Suprapubic skin (tissue), 4 donors: ENCODE measurements around the gene LMX1B. TPM values are rescaled to one million over a fixed set of nuclear protein-coding genes. Genes with fewer than 3 reads are reported as not detected.

Experiments
- DNase-seq, 2 donors: peaks; one replicate each; pipeline ENCODE4 v3.0.0-alpha.2; 2019; ENCODE audit warnings: low spot score in 2 of 2
- H3K27ac ChIP-seq: fragments of 200-600 bp; sonication (generic); one replicate; pipeline ENCODE4 v1.5.1; 2019
- H3K27me3 ChIP-seq: fragments of 200-600 bp; sonication (generic); one replicate; pipeline ENCODE4 v1.5.1; 2019
- H3K36me3 ChIP-seq: fragments of 200-600 bp; sonication (generic); one replicate; pipeline ENCODE4 v1.5.1; 2019
- H3K4me1 ChIP-seq: fragments of 200-600 bp; sonication (generic); one replicate; pipeline ENCODE4 v1.5.1; 2019
- H3K4me3 ChIP-seq: fragments of 200-600 bp; sonication (generic); one replicate; pipeline ENCODE4 v1.5.1; 2019; ENCODE audit warnings: mild to moderate bottlenecking
- H3K9me3 ChIP-seq: fragments of 200-600 bp; sonication (generic); one replicate; pipeline ENCODE4 v1.5.1; 2019
- EP300 ChIP-seq: sonication (generic); formaldehyde crosslinking; IDR thresholded peaks from one replicate; pipeline ENCODE4 v1.6.1; 2017; ENCODE audit warnings: antibody characterized with exemption
- POLR2A ChIP-seq, 2 donors: fragments of 450-650 bp; IDR thresholded peaks; one replicate each; pipeline ENCODE4 v1.6.1; 2017; ENCODE audit warnings: antibody characterized with exemption in 2 of 2, mild to moderate bottlenecking in 2 of 2, moderate library complexity in 2 of 2
- POLR2AphosphoS5 ChIP-seq, 3 donors: sonication (generic); formaldehyde crosslinking; IDR thresholded peaks; one replicate each; pipeline ENCODE4 v1.6.1; 2017; ENCODE audit warnings: antibody characterized with exemption in 3 of 3
- WGBS: methylation state at CpG from one replicate; pipeline ENCODE4 v1.1.5; 2018; 5-methylcytosine and 5-hydroxymethylcytosine counted together
- total RNA-seq, 4 donors: library from RNA; depleted of rRNA; stranded (reverse); fragments of >200 nt; gene quantifications; one replicate each; pipeline ENCODE4 v1.1.0, GENCODE V29; 2016
- TF ChIP-seq, protein P1 (sequence below), 2 donors: fragments of 200-600 bp in 1 of 2; fragments of 450-650 bp in 1 of 2; sonication (generic) in 1 of 2; IDR thresholded peaks; one replicate each; pipeline ENCODE4 v1.5.1; 2016 to 2019; ENCODE audit warnings: antibody characterized with exemption in 2 of 2, mild to moderate bottlenecking in 1 of 2, moderate library complexity in 1 of 2

The LMX1B gene
- total RNA-seq, 4 donors from 2014 or later = 2.4 to 7.8 (median 5.7) TPM

DNA sequence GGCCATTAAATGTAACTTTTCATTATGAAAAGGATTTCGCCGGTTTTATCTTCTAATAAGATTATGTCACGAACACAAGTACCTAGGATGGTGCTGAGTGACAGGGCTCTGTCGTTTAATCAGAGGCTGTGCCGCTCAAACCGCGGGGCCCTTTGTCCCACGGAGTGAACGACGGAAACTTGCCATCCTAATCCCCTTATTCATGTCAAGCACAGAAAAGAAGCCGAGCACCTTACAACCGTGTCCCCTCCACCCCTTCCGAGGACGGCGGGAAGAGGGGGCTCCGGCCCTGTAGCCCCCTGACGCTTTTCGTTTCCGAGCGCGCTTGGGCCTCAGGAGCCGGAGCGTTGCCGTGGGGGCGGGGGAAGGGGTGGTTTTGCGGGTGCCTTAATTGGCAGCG is 11.2 kb downstream of the LMX1B start:
- Histone ChIP-seq H3K36me3 (no peaks in the 10 kb centered on the region), H3K27ac (no peak overlapping the region), H3K9me3 (no peaks in the 10 kb centered on the region), H3K4me3 (no peak overlapping the region), H3K27me3 (peaks cover 89% of the 10 kb centered on the region), H3K4me1 (peaks cover 11% of the 10 kb centered on the region)
- 75% methylated on average over 25 of the region's 27 CpGs for WGBS
- DNase-seq = no peak
- no peak for TF ChIP-seq POLR2A (IDR thresholded peaks at IDR 0.05)
- TF ChIP-seq, protein P1, sequence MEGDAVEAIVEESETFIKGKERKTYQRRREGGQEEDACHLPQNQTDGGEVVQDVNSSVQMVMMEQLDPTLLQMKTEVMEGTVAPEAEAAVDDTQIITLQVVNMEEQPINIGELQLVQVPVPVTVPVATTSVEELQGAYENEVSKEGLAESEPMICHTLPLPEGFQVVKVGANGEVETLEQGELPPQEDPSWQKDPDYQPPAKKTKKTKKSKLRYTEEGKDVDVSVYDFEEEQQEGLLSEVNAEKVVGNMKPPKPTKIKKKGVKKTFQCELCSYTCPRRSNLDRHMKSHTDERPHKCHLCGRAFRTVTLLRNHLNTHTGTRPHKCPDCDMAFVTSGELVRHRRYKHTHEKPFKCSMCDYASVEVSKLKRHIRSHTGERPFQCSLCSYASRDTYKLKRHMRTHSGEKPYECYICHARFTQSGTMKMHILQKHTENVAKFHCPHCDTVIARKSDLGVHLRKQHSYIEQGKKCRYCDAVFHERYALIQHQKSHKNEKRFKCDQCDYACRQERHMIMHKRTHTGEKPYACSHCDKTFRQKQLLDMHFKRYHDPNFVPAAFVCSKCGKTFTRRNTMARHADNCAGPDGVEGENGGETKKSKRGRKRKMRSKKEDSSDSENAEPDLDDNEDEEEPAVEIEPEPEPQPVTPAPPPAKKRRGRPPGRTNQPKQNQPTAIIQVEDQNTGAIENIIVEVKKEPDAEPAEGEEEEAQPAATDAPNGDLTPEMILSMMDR (IDR thresholded peaks at IDR 0.05) = no peak

DNA sequence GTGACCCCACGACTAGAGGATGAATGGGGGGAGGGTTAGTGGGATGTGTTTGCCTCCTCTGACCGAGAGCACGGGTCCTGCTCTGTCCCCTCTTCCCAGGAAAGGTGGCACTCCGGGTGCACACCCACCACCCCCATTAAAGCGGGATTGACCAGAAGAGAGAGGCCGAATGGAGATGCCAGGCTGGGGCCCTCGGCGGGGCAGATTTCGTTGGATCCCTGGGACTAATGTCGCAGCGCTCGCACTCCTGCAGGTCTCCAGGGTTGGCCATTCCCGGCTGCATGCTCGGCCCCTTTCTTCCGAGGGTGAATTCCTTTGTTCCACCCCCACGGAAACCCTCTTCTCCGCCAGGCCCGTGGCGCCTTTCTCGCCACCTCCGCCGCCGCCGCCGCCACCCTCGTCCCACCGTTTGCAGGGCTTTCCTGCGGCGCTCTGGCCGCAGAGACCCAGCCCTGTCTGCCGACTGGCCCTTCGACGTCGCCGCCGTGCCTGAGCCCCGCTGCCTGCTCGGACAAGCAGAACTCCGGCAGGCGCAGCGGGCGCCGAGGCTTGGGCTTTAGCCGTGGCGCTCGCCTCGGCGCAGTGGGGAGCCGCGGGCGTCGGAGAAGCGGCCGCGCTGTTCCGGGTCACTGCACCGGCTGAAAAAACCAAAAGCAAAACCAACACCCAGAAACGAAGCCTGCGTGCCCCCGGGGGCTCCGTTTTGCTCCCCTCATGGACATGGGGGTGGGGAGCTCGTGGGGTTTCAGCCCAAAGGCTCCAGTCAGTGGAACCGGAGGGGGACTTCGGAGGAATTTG is 11.8 kb downstream of the LMX1B start:
- Histone ChIP-seq H3K9me3 (no peaks in the 10 kb centered on the region), H3K36me3 (no peaks in the 10 kb centered on the region), H3K4me1 (peaks cover 11% of the 10 kb centered on the region), H3K27me3 (peaks cover 88% of the 10 kb centered on the region), H3K27ac (no peak overlapping the region), H3K4me3 (peak overlapping the region; percentile 32)
- 66% methylated on average over 41 of the region's 64 CpGs for WGBS
- no peak for DNase-seq
- TF ChIP-seq, protein P1 (IDR thresholded peaks at IDR 0.05) = no peak
- TF ChIP-seq POLR2AphosphoS5 (IDR thresholded peaks at IDR 0.05) (no peak), POLR2A (IDR thresholded peaks at IDR 0.05) (no peak), EP300 (no peak)

DNA sequence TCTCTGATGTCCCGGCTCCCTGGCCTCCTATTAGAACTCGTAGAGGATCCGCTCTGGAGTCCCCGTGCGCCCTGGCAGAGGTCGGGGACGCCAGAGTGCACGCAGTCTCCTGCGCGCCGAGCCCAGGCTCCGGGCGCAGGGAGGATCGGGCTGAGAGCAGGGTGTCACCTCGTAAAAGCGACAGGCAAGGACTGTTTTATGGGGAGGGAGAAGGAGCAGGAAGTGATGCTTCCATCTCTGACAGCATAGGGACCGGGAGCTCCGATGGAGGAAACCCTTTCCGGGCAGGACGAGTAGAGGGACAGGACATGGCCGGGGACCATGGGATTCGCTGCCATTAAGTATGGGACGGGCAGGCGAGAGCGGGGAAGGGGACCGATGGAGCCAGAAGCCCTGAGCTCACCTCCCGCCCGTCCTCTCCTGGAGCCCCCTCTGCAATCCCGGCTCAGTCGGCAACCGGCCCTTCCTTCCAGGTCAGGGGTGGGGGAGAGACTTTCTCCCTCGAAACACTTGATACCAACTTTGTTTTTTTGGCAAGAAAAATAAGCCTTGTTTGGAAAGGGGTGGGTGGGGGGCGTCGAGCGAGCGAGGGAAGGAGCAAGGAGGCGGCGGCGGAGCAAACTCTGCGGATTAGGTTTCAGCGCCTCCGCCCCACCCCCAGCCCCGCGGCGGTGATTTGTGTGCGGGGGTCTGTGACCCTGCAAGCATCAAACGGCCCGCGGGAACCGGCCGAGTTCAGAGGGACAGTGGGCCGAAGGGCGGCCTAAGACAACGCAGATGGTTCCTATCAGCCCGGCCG is 12.6 kb downstream of the LMX1B start:
- peak overlapping the region; percentile 32 for H3K4me3 ChIP-seq
- TF ChIP-seq, protein P1 (IDR thresholded peaks at IDR 0.05) = no peak
- TF ChIP-seq POLR2A (IDR thresholded peaks at IDR 0.05) = no peak
- no peak for TF ChIP-seq EP300
- TF ChIP-seq POLR2AphosphoS5 (IDR thresholded peaks at IDR 0.05) = no peak
- H3K9me3 ChIP-seq = no peaks in the 10 kb centered on the region
- DNase-seq = no peak
- no peak overlapping the region for H3K27ac ChIP-seq
- WGBS = 50% methylated on average over 37 of the region's 56 CpGs
- no peaks in the 10 kb centered on the region for H3K36me3 ChIP-seq
- H3K4me1 ChIP-seq = peaks cover 11% of the 10 kb centered on the region
- H3K27me3 ChIP-seq = peaks cover 93% of the 10 kb centered on the region

DNA sequence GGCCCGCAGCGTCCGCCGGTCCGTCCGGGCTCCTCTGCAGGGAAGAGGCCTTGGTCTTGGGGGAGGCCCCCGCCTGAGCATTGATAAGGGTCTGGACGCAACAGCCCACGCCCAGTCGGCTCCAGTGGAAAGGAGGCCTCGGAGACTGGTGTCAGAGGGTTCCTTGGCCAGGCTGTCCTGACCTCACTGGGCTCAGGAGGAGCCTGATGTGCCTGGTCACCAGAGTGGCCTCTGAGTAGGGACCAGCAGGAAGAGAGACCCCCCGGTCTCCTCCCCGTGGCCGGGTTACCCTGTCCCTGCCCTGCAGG is 13.2 kb downstream of the LMX1B start:
- WGBS = no CpG with 5 or more reads among the region's 14 CpGs
- no peak for DNase-seq
- TF ChIP-seq POLR2A (IDR thresholded peaks at IDR 0.05) (no peak), EP300 (no peak), POLR2AphosphoS5 (IDR thresholded peaks at IDR 0.05) (no peak)
- TF ChIP-seq, protein P1 (IDR thresholded peaks at IDR 0.05) = no peak
- H3K4me3 ChIP-seq = no peak overlapping the region
- H3K27me3 ChIP-seq = peaks cover 92% of the 10 kb centered on the region
- H3K4me1 ChIP-seq = peaks cover 11% of the 10 kb centered on the region
- no peaks in the 10 kb centered on the region for H3K36me3 ChIP-seq
- H3K27ac ChIP-seq = no peak overlapping the region
- H3K9me3 ChIP-seq = no peaks in the 10 kb centered on the region

DNA sequence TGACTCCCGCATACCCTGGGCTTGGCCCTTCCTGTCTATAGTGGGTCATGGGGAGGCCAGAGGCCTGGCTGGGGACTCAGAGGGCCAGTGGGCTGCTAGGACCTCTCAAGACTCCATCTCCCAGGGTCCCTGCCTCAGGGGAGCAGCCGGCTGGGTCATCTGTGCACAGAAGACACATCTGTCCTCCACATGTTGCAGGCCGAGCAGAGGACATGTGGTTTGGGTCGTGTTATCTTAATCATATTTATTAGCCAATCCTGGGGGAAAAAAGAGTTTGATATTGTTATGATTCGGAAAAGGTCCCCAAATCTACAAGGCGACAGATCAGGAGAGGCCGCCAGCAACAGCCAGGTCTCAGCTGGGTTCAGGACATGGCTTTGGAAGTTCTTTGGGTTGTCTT is 14.4 kb downstream of the LMX1B start:
- Histone ChIP-seq H3K27me3 (peaks cover 92% of the 10 kb centered on the region), H3K4me1 (peaks cover 11% of the 10 kb centered on the region), H3K36me3 (no peaks in the 10 kb centered on the region), H3K9me3 (no peaks in the 10 kb centered on the region), H3K4me3 (no peak overlapping the region), H3K27ac (no peak overlapping the region)
- 84% methylated on average over 5 of the region's 7 CpGs for WGBS
- DNase-seq = no peak
- TF ChIP-seq, protein P1 (IDR thresholded peaks at IDR 0.05) = no peak
- TF ChIP-seq POLR2AphosphoS5 (IDR thresholded peaks at IDR 0.05) (no peak), POLR2A (IDR thresholded peaks at IDR 0.05) (no peak), EP300 (no peak)
